Vagina (tissue), 2 donors: Measurements from ENCODE around the gene ZDHHC21.

Source experiments
- POLR2A ChIP-seq, 2 donors: fragments of 450-650 bp; IDR thresholded peaks; one replicate each; pipeline ENCODE4 v1.6.1; 2017; ENCODE audit warnings: antibody characterized with exemption in 2 of 2, mild to moderate bottlenecking in 2 of 2, moderate library complexity in 2 of 2
- POLR2AphosphoS5 ChIP-seq, 2 donors: sonication (generic); formaldehyde crosslinking; IDR thresholded peaks; one replicate each; pipeline ENCODE4 v1.9.0; 2017; ENCODE audit warnings: antibody characterized with exemption in 2 of 2, mild to moderate bottlenecking in 2 of 2, low read depth in 1 of 2; ENCODE audit not compliant: insufficient read depth in 1 of 2
- TF ChIP-seq, protein P1 (sequence below), 3 experiments: fragments of 450-650 bp in 2 of 3; fragments of 200-600 bp in 1 of 3; sonication (generic) in 1 of 3; IDR thresholded peaks; one replicate each; pipeline ENCODE4 v1.5.1; 2017 to 2019; ENCODE audit warnings: antibody characterized with exemption in 3 of 3, mild to moderate bottlenecking in 2 of 3, moderate library complexity in 2 of 3

DNA sequence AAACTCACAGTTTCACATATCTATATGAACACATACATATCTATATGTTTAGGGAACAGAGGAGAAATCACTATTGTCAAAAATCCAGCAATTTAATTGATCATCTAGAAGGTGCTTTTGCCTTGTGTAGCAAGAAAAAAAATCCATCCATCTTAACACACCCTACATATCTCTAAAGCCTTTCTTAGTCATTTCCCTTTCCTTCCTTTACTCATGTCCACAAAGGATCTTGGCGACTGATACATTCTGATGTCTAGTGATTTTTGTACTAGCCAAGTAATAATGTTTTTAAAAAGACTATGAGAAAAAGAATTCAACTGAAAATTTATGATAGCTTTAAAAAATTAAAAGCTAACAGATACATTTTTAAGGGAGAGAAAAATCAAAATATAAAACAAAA lies 22.5 kb downstream of the ZDHHC21 start:
- TF ChIP-seq, protein P1, sequence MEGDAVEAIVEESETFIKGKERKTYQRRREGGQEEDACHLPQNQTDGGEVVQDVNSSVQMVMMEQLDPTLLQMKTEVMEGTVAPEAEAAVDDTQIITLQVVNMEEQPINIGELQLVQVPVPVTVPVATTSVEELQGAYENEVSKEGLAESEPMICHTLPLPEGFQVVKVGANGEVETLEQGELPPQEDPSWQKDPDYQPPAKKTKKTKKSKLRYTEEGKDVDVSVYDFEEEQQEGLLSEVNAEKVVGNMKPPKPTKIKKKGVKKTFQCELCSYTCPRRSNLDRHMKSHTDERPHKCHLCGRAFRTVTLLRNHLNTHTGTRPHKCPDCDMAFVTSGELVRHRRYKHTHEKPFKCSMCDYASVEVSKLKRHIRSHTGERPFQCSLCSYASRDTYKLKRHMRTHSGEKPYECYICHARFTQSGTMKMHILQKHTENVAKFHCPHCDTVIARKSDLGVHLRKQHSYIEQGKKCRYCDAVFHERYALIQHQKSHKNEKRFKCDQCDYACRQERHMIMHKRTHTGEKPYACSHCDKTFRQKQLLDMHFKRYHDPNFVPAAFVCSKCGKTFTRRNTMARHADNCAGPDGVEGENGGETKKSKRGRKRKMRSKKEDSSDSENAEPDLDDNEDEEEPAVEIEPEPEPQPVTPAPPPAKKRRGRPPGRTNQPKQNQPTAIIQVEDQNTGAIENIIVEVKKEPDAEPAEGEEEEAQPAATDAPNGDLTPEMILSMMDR (IDR thresholded peaks at IDR 0.05): no peak
- TF ChIP-seq POLR2A (IDR thresholded peaks at IDR 0.05) (no peak), POLR2AphosphoS5 (IDR thresholded peaks at IDR 0.05; ENCODE audit: insufficient read depth in 1 of 2, low read depth in 1 of 2) (no peak)
